ENCODE results near the gene PDE4D.

- TF ChIP-seq MAZ (IDR thresholded peaks at IDR 0.05; ENCODE audit: borderline replicate concordance, low read depth, low read length), result no peak
- TF ChIP-seq POLR2A (IDR thresholded peaks at IDR 0.05; ENCODE audit: low read depth, low read length), result no peak
- no peak for TF ChIP-seq RFX5 (IDR thresholded peaks at IDR 0.05; ENCODE audit: low read depth, low read length)
- no peak for TF ChIP-seq CTCF (conservative IDR thresholded peaks at IDR 0.05; ENCODE audit: low read depth, low read length)
- TF ChIP-seq BHLHE40 (IDR thresholded peaks at IDR 0.05; ENCODE audit: low read depth, low read length), result no peak
Measured at GRCh38 chr5:59609501-59610265, 283.8 kb downstream of the PDE4D start.

Measured in IMR-90 (cell line).